OCI-LY7 (cell line): ENCODE data around the gene LIN28B. TPM values are rescaled to one million over a fixed set of nuclear protein-coding genes. Genes with fewer than 3 reads are reported as not detected.

Experiments
- BruUV-seq: library from RNA; stranded (reverse); fragments of 400-500 nt; replicated peaks from 2 replicates; lab custom pipeline; 2021; lab: Mats Ljungman, UMichigan
- CTCF ChIA-PET: fragments of 300-600 bp; sonication (Branson Sonifier 250); formaldehyde crosslinking; loops from one replicate; lab custom pipeline; 2022; ENCODE audit warnings: antibody characterized with exemption; ENCODE audit not compliant: unreplicated experiment; lab: Charles Lee
- POLR2A ChIA-PET: fragments of 300-600 bp; sonication (Branson Sonifier 250); formaldehyde crosslinking; loops from one replicate; lab custom pipeline; 2022; ENCODE audit warnings: antibody characterized with exemption; lab: Charles Lee
- DNase-seq: peaks from one replicate; pipeline ENCODE4 v3.0.0-alpha.2; 2015; ENCODE audit warnings: low spot score
- H2AFZ ChIP-seq: fragments of 200-600 bp; sonication (generic), shearing (Covaris generic); 2 replicates; pipeline ENCODE4 v1.6.1; 2014; ENCODE audit warnings: mild to moderate bottlenecking, antibody characterized with exemption, low read length, moderate library complexity
- H3K27ac ChIP-seq: fragments of 200-600 bp; sonication (generic); 2 replicates; pipeline ENCODE4 v1.5.1; 2014; ENCODE audit warnings: mixed run types, low read depth, mild to moderate bottlenecking, moderate library complexity, low read length, inconsistent platforms; ENCODE audit not compliant: poor library complexity, severe bottlenecking
- H3K36me3 ChIP-seq: fragments of 200-600 bp; sonication (generic); 2 replicates; pipeline ENCODE4 v1.6.1; 2014; ENCODE audit warnings: mild to moderate bottlenecking, antibody characterized with exemption, low read length, moderate library complexity, mixed read lengths; ENCODE audit not compliant: insufficient read depth
- H3K4me1 ChIP-seq: fragments of 200-600 bp; sonication (generic); 2 replicates; pipeline ENCODE4 v1.5.1; 2014; ENCODE audit warnings: mild to moderate bottlenecking, low read length; ENCODE audit not compliant: insufficient read depth, poor library complexity, severe bottlenecking
- H3K4me2 ChIP-seq: fragments of 200-600 bp; sonication (generic); 2 replicates; pipeline ENCODE4 v1.6.1; 2014; ENCODE audit warnings: mild to moderate bottlenecking, low read length
- H3K4me3 ChIP-seq: fragments of 200-600 bp; sonication (generic); 2 replicates; pipeline ENCODE4 v1.5.1; 2014; ENCODE audit warnings: mild to moderate bottlenecking, low read depth, low read length; ENCODE audit not compliant: poor library complexity, severe bottlenecking
- H3K79me2 ChIP-seq: fragments of 200-600 bp; sonication (generic); 2 replicates; pipeline ENCODE4 v1.6.1; 2016; ENCODE audit warnings: low read depth, mild to moderate bottlenecking, low read length, moderate library complexity, mixed read lengths; ENCODE audit not compliant: insufficient read depth
- H3K9me2 ChIP-seq: fragments of 200-600 bp; sonication (generic); 2 replicates; pipeline ENCODE4 v1.6.1; 2016; ENCODE audit warnings: mild to moderate bottlenecking, low read length, mixed read lengths; ENCODE audit not compliant: insufficient read depth
- H3K9me3 ChIP-seq: fragments of 200-600 bp; sonication (generic); 2 replicates; pipeline ENCODE4 v1.6.1; 2014; ENCODE audit warnings: mild to moderate bottlenecking, mixed run types, low read length, mixed read lengths
- H4K20me1 ChIP-seq: fragments of 200-600 bp; sonication (generic); 2 replicates; pipeline ENCODE4 v1.6.1; 2014; ENCODE audit warnings: mild to moderate bottlenecking, antibody characterized with exemption, low read length, moderate library complexity, mixed read lengths; ENCODE audit not compliant: insufficient read depth
- CTCF ChIP-seq: fragments of 200-600 bp; sonication (generic); conservative IDR thresholded peaks from 2 replicates; pipeline ENCODE4 v1.5.1; 2014; ENCODE audit warnings: mild to moderate bottlenecking, antibody characterized with exemption, low read length, moderate library complexity, mixed read lengths
- EZH2phosphoT487 ChIP-seq: fragments of 200-600 bp; sonication (generic); IDR thresholded peaks from 2 replicates; pipeline ENCODE4 v1.6.1; 2018; ENCODE audit warnings: low read depth, borderline replicate concordance, mild to moderate bottlenecking, mixed run types, antibody characterized with exemption, low read length, moderate library complexity, mixed read lengths
- intact Hi-C: fragments of 100-400 bp; cut with micrococcal nuclease; formaldehyde crosslinking; loops from one replicate; pipeline ENCODE4 v1.10.0; 2022; ENCODE audit not compliant: unreplicated experiment
- total RNA-seq, 2 experiments: library from RNA; depleted of rRNA in 1 of 2; stranded (reverse); fragments of >200 nt in 1 of 2; shearing (Covaris generic) in 1 of 2; gene quantifications; 2 replicates each; pipeline ENCODE4 v1.2.3, GENCODE V29; 2014 to 2022

LIN28B gene
- total RNA-seq, 2 experiments from 2014 or later: not detected

- POLR2A ChIA-PET: no interaction called here
- Histone ChIP-seq H3K79me2 (no peaks in the 10 kb centered on the region), H3K4me3 (no peak overlapping the region), H4K20me1 (no peaks in the 10 kb centered on the region), H3K36me3 (no peaks in the 10 kb centered on the region), H3K9me3 (no peaks in the 10 kb centered on the region), H3K4me2 (no peak overlapping the region), H3K9me2 (no peaks in the 10 kb centered on the region), H2AFZ (no peak overlapping the region), H3K27ac (no peak overlapping the region), H3K4me1 (no peaks in the 10 kb centered on the region)
- DNase-seq: no peak
- no TSS peak for BruUV-seq
- TF ChIP-seq CTCF: no peak
- TF ChIP-seq EZH2phosphoT487: no peak
- intact Hi-C loops: no loop called here
- CTCF ChIA-PET: no interaction called here
These were observed 149.4 kb downstream of the LIN28B start for GRCh38 chr6:105106260-105106659.

- TF ChIP-seq CTCF (no peak), EZH2phosphoT487 (no peak)
- intact Hi-C loops: no loop called here
- H4K20me1 ChIP-seq: no peaks in the 10 kb centered on the region
- H2AFZ ChIP-seq: no peak overlapping the region
- no peak for DNase-seq
- POLR2A ChIA-PET: interaction anchor here (0.7 to 1.4 kb wide), 2 partner anchors 10 to 11 kb away, joined by 3 to 4 read pairs; no protein-coding TSS in a partner anchor
- no peaks in the 10 kb centered on the region for H3K9me3 ChIP-seq
- no peak overlapping the region for H3K4me3 ChIP-seq
- CTCF ChIA-PET: interaction anchor here (0.5 kb wide), 1 partner anchor 91 kb away, joined by 3 read pairs; no protein-coding TSS in a partner anchor
- no peak overlapping the region for H3K4me2 ChIP-seq
- no peaks in the 10 kb centered on the region for H3K4me1 ChIP-seq
- no peaks in the 10 kb centered on the region for H3K36me3 ChIP-seq
- no TSS peak for BruUV-seq
- no peaks in the 10 kb centered on the region for H3K9me2 ChIP-seq
- H3K27ac ChIP-seq: no peak overlapping the region
- no peaks in the 10 kb centered on the region for H3K79me2 ChIP-seq
These were observed 150.3 kb downstream of the LIN28B start for GRCh38 chr6:105107207-105107606.

- H3K4me2 ChIP-seq: no peak overlapping the region
- no peaks in the 10 kb centered on the region for H3K36me3 ChIP-seq
- no peak overlapping the region for H3K4me3 ChIP-seq
- POLR2A ChIA-PET: no interaction called here
- TF ChIP-seq CTCF (no peak), EZH2phosphoT487 (no peak)
- DNase-seq: no peak
- H4K20me1 ChIP-seq: no peaks in the 10 kb centered on the region
- H3K27ac ChIP-seq: no peak overlapping the region
- H3K9me3 ChIP-seq: no peaks in the 10 kb centered on the region
- H2AFZ ChIP-seq: no peak overlapping the region
- H3K9me2 ChIP-seq: no peaks in the 10 kb centered on the region
- H3K4me1 ChIP-seq: no peaks in the 10 kb centered on the region
- CTCF ChIA-PET: no interaction called here
- BruUV-seq: no TSS peak
- intact Hi-C loops: no loop called here
- H3K79me2 ChIP-seq: no peaks in the 10 kb centered on the region
These were observed 151.8 kb downstream of the LIN28B start for GRCh38 chr6:105108631-105109262.
